Measurements from ENCODE around the gene PAX5. TPM values are rescaled to one million over a fixed set of nuclear protein-coding genes. Genes with fewer than 3 reads are reported as not detected.

PAX5 gene
- total RNA-seq, 1 donor from 2014 or later = 0.18 TPM

- DNase-seq (no peak), ATAC-seq (no peak)
- Histone ChIP-seq H3K36me3 (no peaks in the 10 kb centered on the region), H3K27me3 (ENCODE audit: low read depth) (peaks cover 64% of the 10 kb centered on the region), H3K9me3 (peaks cover 6% of the 10 kb centered on the region), H3K4me1 (no peaks in the 10 kb centered on the region), H3K4me3 (no peak overlapping the region), H3K27ac (no peak overlapping the region)
- TF ChIP-seq, protein P1, sequence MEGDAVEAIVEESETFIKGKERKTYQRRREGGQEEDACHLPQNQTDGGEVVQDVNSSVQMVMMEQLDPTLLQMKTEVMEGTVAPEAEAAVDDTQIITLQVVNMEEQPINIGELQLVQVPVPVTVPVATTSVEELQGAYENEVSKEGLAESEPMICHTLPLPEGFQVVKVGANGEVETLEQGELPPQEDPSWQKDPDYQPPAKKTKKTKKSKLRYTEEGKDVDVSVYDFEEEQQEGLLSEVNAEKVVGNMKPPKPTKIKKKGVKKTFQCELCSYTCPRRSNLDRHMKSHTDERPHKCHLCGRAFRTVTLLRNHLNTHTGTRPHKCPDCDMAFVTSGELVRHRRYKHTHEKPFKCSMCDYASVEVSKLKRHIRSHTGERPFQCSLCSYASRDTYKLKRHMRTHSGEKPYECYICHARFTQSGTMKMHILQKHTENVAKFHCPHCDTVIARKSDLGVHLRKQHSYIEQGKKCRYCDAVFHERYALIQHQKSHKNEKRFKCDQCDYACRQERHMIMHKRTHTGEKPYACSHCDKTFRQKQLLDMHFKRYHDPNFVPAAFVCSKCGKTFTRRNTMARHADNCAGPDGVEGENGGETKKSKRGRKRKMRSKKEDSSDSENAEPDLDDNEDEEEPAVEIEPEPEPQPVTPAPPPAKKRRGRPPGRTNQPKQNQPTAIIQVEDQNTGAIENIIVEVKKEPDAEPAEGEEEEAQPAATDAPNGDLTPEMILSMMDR (IDR thresholded peaks at IDR 0.05) = no peak
- intact Hi-C loops (cut with DNase I) = no loop called here
Observed at GRCh38 chr9:36986468-36987408, 47.3 kb downstream of the PAX5 start.

GRCh38 chr9:36985769-36986467 is 48.1 kb downstream of the PAX5 start:
- Histone ChIP-seq H3K4me3 (no peak overlapping the region), H3K4me1 (no peaks in the 10 kb centered on the region), H3K36me3 (no peaks in the 10 kb centered on the region), H3K27ac (no peak overlapping the region), H3K9me3 (no peaks in the 10 kb centered on the region), H3K27me3 (ENCODE audit: low read depth) (peaks cover 64% of the 10 kb centered on the region)
- TF ChIP-seq, protein P1 (IDR thresholded peaks at IDR 0.05) = no peak
- no peak for ATAC-seq
- no peak for DNase-seq
- intact Hi-C loops (cut with DNase I) = no loop called here

DNA sequence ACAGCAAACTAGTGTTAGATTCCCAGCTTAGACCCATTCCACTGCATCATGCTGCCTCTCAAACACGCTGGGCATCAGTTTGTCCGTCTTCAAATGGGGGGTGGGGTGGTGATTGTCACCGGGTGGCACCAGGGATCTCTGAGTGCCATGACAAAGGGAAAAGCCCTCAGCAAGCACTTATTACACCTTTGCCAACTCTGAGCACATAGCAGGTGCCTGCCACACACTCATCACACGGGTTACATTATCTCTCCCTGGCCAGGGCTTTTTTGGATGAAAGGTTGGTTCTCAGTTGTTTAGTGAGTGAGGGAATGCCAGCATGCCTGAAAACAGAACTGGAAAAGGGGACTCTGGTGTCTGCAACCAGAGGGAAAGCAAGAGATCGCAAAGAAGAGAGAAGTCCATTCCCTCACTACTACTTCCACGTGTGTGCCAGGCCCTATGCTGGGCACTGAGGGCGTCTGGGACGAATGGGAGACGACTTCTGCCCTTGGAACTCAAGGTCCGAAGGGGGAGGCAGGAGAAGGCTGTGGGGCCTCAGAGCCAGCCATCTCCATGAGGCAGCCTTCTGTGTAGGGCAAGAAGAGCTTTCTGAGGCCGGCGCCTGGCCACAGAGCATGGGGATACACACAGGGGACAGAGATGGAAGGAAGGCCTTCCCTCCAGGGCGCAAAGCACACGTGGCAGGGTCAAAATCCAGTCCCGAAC is 48.9 kb downstream of the PAX5 start:
- ATAC-seq (no peak), DNase-seq (no peak)
- Histone ChIP-seq H3K36me3 (no peaks in the 10 kb centered on the region), H3K4me3 (no peak overlapping the region), H3K27me3 (ENCODE audit: low read depth) (peaks cover 64% of the 10 kb centered on the region), H3K27ac (no peak overlapping the region), H3K9me3 (no peaks in the 10 kb centered on the region), H3K4me1 (no peaks in the 10 kb centered on the region)
- TF ChIP-seq, protein P1 (IDR thresholded peaks at IDR 0.05) = no peak
- intact Hi-C loops (cut with DNase I) = no loop called here

- TF ChIP-seq, protein P1 (IDR thresholded peaks at IDR 0.05) = no peak
Observed at GRCh38 chr9:36980148-36980974, 53.7 kb downstream of the PAX5 start.

More at GRCh38 chr9:36980148-36980974, 53.7 kb downstream of the PAX5 start:
- H3K27ac ChIP-seq = no peak overlapping the region
- DNase-seq (no peak), ATAC-seq (no peak)
- peaks cover 49% of the 10 kb centered on the region for H3K27me3 ChIP-seq (ENCODE audit: low read depth)
- H3K36me3 ChIP-seq = no peaks in the 10 kb centered on the region
- H3K9me3 ChIP-seq = no peaks in the 10 kb centered on the region
- intact Hi-C loops (cut with DNase I) = no loop called here
- no peak overlapping the region for H3K4me3 ChIP-seq
- H3K4me1 ChIP-seq = no peaks in the 10 kb centered on the region

All from lower lobe of right lung (tissue), 2 donors.